Measurements from ENCODE around the gene ENAM. TPM values are rescaled to one million over a fixed set of nuclear protein-coding genes. Genes with fewer than 3 reads are reported as not detected.

ENAM gene
- total and polyA plus RNA-seq, 2 experiments from 2014 or later, result not detected

GRCh38 chr4:70614184-70614555 lies 14.4 kb upstream of the ENAM start:
- H3K4me1 ChIP-seq (ENCODE audit: low read depth), result peaks cover 6% of the 10 kb centered on the region
- no peaks in the 10 kb centered on the region for H3K9me3 ChIP-seq (ENCODE audit: low read depth)
- H3K27ac ChIP-seq, result no peak overlapping the region
- no peak overlapping the region for H3K4me3 ChIP-seq
- H3K27me3 ChIP-seq, result no peaks in the 10 kb centered on the region
- H3K36me3 ChIP-seq, result no peaks in the 10 kb centered on the region
- no peak for DNase-seq (ENCODE audit: low read depth in 1 of 2, low spot score in 1 of 2)
- no peak for TF ChIP-seq CTCF (IDR thresholded peaks at IDR 0.05; ENCODE audit: low read depth, low read length)

GRCh38 chr4:70619288-70619687 lies 9.3 kb upstream of the ENAM start:
- no peak overlapping the region for H3K27ac ChIP-seq
- H3K9me3 ChIP-seq (ENCODE audit: low read depth), result no peaks in the 10 kb centered on the region
- no peaks in the 10 kb centered on the region for H3K4me1 ChIP-seq (ENCODE audit: low read depth)
- no peaks in the 10 kb centered on the region for H3K27me3 ChIP-seq
- no peak for DNase-seq (ENCODE audit: low read depth in 1 of 2, low spot score in 1 of 2)
- no peak overlapping the region for H3K4me3 ChIP-seq
- no peaks in the 10 kb centered on the region for H3K36me3 ChIP-seq
- no peak for TF ChIP-seq CTCF (IDR thresholded peaks at IDR 0.05; ENCODE audit: low read depth, low read length)

GRCh38 chr4:70619778-70620177 lies 8.8 kb upstream of the ENAM start:
- Histone ChIP-seq H3K27me3 (no peaks in the 10 kb centered on the region), H3K4me1 (ENCODE audit: low read depth) (no peaks in the 10 kb centered on the region), H3K9me3 (ENCODE audit: low read depth) (no peaks in the 10 kb centered on the region), H3K36me3 (no peaks in the 10 kb centered on the region), H3K4me3 (no peak overlapping the region), H3K27ac (no peak overlapping the region)
- TF ChIP-seq CTCF (IDR thresholded peaks at IDR 0.05; ENCODE audit: low read depth, low read length), result no peak
- no peak for DNase-seq (ENCODE audit: low read depth in 1 of 2, low spot score in 1 of 2)

GRCh38 chr4:70623323-70623722 lies 5.2 kb upstream of the ENAM start:
- no peak overlapping the region for H3K27ac ChIP-seq

GRCh38 chr4:70624226-70624793 lies 4.2 kb upstream of the ENAM start:
- Histone ChIP-seq H3K9me3 (ENCODE audit: low read depth) (no peaks in the 10 kb centered on the region), H3K27me3 (no peaks in the 10 kb centered on the region), H3K4me1 (ENCODE audit: low read depth) (no peaks in the 10 kb centered on the region), H3K27ac (no peak overlapping the region), H3K4me3 (no peak overlapping the region), H3K36me3 (no peaks in the 10 kb centered on the region)
- no peak for DNase-seq (ENCODE audit: low read depth in 1 of 2, low spot score in 1 of 2)
- TF ChIP-seq CTCF (IDR thresholded peaks at IDR 0.05; ENCODE audit: low read depth, low read length), result no peak

More at GRCh38 chr4:70623323-70623722, 5.2 kb upstream of the ENAM start:
- no peaks in the 10 kb centered on the region for H3K4me1 ChIP-seq (ENCODE audit: low read depth)
- no peak for DNase-seq (ENCODE audit: low read depth in 1 of 2, low spot score in 1 of 2)
- no peaks in the 10 kb centered on the region for H3K9me3 ChIP-seq (ENCODE audit: low read depth)
- TF ChIP-seq CTCF (IDR thresholded peaks at IDR 0.05; ENCODE audit: low read depth, low read length), result no peak
- H3K27me3 ChIP-seq, result no peaks in the 10 kb centered on the region
- no peak overlapping the region for H3K4me3 ChIP-seq
- no peaks in the 10 kb centered on the region for H3K36me3 ChIP-seq

- TF ChIP-seq CTCF (IDR thresholded peaks at IDR 0.05; ENCODE audit: low read depth, low read length), result no peak
- Histone ChIP-seq H3K36me3 (no peaks in the 10 kb centered on the region), H3K4me1 (ENCODE audit: low read depth) (no peaks in the 10 kb centered on the region), H3K4me3 (no peak overlapping the region), H3K9me3 (ENCODE audit: low read depth) (no peaks in the 10 kb centered on the region), H3K27me3 (no peaks in the 10 kb centered on the region), H3K27ac (no peak overlapping the region)
- no peak for DNase-seq (ENCODE audit: low read depth in 1 of 2, low spot score in 1 of 2)
Measured at GRCh38 chr4:70627620-70628019, 924 bp upstream of the ENAM start.

All from cardiac muscle cell (in vitro differentiated cells and primary cell).